A673 (cell line): ENCODE measurements around the gene THADA. TPM values are rescaled to one million over a fixed set of nuclear protein-coding genes. Genes with fewer than 3 reads are reported as not detected.

Source experiments
- BruUV-seq: library from RNA; stranded (reverse); fragments of 400-500 nt; replicated peaks from 2 replicates; lab custom pipeline; 2021; lab: Mats Ljungman, UMichigan
- CTCF ChIA-PET: fragments of 300-600 bp; sonication (Branson Sonifier 250); formaldehyde crosslinking; loops from one replicate; lab custom pipeline; 2022; ENCODE audit warnings: antibody characterized with exemption; lab: Charles Lee
- POLR2A ChIA-PET: fragments of 300-600 bp; sonication (Branson Sonifier 250); formaldehyde crosslinking; loops from one replicate; lab custom pipeline; 2022; ENCODE audit warnings: antibody characterized with exemption; ENCODE audit not compliant: low non-redundant PET; lab: Charles Lee
- DNase-seq: peaks from one replicate; pipeline ENCODE4 v3.0.0-alpha.2; 2015; ENCODE audit warnings: low spot score
- H3K27ac ChIP-seq: fragments of 200-600 bp; sonication (generic); 2 replicates; pipeline ENCODE4 v1.5.1; 2016; ENCODE audit warnings: mixed run types, low read depth, mild to moderate bottlenecking, mixed read lengths, antibody characterized with exemption, low read length; ENCODE audit not compliant: poor library complexity, severe bottlenecking
- H3K27me3 ChIP-seq: fragments of 200-600 bp; sonication (generic); replicated peaks from 2 replicates; pipeline ENCODE4 v1.6.1; 2017; ENCODE audit warnings: mixed run types, low read depth, mild to moderate bottlenecking, mixed read lengths, antibody characterized with exemption, low read length; ENCODE audit not compliant: insufficient read depth, poor library complexity
- H3K36me3 ChIP-seq: fragments of 200-600 bp; sonication (generic); 2 replicates; pipeline ENCODE4 v1.6.1; 2016; ENCODE audit warnings: mixed run types, mild to moderate bottlenecking, mixed read lengths, antibody characterized with exemption, low read length; ENCODE audit not compliant: insufficient read depth, poor library complexity, severe bottlenecking
- H3K4me1 ChIP-seq: fragments of 200-600 bp; sonication (generic); 2 replicates; pipeline ENCODE4 v1.6.1; 2017; ENCODE audit warnings: mixed run types, mild to moderate bottlenecking, mixed read lengths, antibody characterized with exemption, low read length; ENCODE audit not compliant: insufficient read depth, poor library complexity, severe bottlenecking
- H3K4me3 ChIP-seq: fragments of 200-600 bp; sonication (generic); 2 replicates; pipeline ENCODE4 v1.5.1; 2016; ENCODE audit warnings: low read depth, mixed run types, mild to moderate bottlenecking, mixed read lengths, low read length; ENCODE audit not compliant: poor library complexity, severe bottlenecking
- H3K9me3 ChIP-seq: fragments of 200-600 bp; sonication (generic); 2 replicates; pipeline ENCODE4 v1.6.1; 2016; ENCODE audit warnings: mixed run types, low read depth, mild to moderate bottlenecking, mixed read lengths, antibody characterized with exemption, low read length; ENCODE audit not compliant: poor library complexity, severe bottlenecking
- EZH2 ChIP-seq: fragments of 200-600 bp; sonication (generic); IDR thresholded peaks from 2 replicates; pipeline ENCODE4 v1.6.1; 2017; ENCODE audit warnings: borderline replicate concordance, low read depth, mild to moderate bottlenecking, mixed read lengths, antibody characterized with exemption, low read length; ENCODE audit not compliant: poor library complexity, severe bottlenecking
- intact Hi-C: fragments of 100-400 bp; cut with micrococcal nuclease; formaldehyde crosslinking; loops from one replicate; pipeline ENCODE4 v1.10.0; 2022; ENCODE audit not compliant: unreplicated experiment
- total RNA-seq: library from RNA; stranded (reverse); gene quantifications from 2 replicates; pipeline ENCODE4 v1.2.3, GENCODE V29; 2021
- TF ChIP-seq, protein P1 (sequence below): fragments of 300-800, 200-600 bp; sonication (generic); conservative IDR thresholded peaks from 2 replicates; pipeline ENCODE4 v1.5.1; 2017; ENCODE audit warnings: low read depth, mild to moderate bottlenecking, antibody characterized with exemption, low read length, moderate library complexity, mixed read lengths

THADA gene
- total RNA-seq, 1 experiment from 2014 or later = 39.7 TPM

DNA sequence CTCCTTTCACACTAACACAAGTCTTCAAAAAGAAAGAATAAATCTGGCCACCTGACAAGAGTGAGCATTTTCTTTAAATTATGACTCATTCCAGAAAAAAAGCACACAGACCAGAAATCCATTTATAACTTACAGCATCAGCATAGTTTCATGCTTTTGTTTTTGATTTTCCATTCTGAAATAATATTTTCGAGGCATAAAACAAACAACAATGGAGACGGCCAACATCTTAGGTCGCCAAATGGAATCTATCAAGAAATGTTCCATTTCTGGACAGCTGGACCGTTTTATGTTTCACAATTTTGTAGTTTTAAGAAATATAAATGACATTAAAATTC is 204.0 kb downstream of the THADA start:
- no peak for DNase-seq
- TF ChIP-seq, protein P1, sequence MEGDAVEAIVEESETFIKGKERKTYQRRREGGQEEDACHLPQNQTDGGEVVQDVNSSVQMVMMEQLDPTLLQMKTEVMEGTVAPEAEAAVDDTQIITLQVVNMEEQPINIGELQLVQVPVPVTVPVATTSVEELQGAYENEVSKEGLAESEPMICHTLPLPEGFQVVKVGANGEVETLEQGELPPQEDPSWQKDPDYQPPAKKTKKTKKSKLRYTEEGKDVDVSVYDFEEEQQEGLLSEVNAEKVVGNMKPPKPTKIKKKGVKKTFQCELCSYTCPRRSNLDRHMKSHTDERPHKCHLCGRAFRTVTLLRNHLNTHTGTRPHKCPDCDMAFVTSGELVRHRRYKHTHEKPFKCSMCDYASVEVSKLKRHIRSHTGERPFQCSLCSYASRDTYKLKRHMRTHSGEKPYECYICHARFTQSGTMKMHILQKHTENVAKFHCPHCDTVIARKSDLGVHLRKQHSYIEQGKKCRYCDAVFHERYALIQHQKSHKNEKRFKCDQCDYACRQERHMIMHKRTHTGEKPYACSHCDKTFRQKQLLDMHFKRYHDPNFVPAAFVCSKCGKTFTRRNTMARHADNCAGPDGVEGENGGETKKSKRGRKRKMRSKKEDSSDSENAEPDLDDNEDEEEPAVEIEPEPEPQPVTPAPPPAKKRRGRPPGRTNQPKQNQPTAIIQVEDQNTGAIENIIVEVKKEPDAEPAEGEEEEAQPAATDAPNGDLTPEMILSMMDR = no peak
- TF ChIP-seq EZH2 = no peak
- Histone ChIP-seq H3K4me1 (no peaks in the 10 kb centered on the region), H3K9me3 (no peaks in the 10 kb centered on the region), H3K4me3 (no peak overlapping the region), H3K36me3 (no peaks in the 10 kb centered on the region), H3K27me3 (no peaks in the 10 kb centered on the region), H3K27ac (no peak overlapping the region)
- ChIA-PET POLR2A (no interaction called here), CTCF (no interaction called here)
- intact Hi-C loops = no loop called here
- BruUV-seq = no TSS peak

- Histone ChIP-seq H3K9me3 (no peaks in the 10 kb centered on the region), H3K36me3 (no peaks in the 10 kb centered on the region), H3K27me3 (no peaks in the 10 kb centered on the region), H3K4me1 (no peaks in the 10 kb centered on the region), H3K27ac (no peak overlapping the region), H3K4me3 (no peak overlapping the region)
- TF ChIP-seq, protein P1 = no peak
- no peak for TF ChIP-seq EZH2
- CTCF ChIA-PET = no interaction called here
- no TSS peak for BruUV-seq
- intact Hi-C loops = no loop called here
- POLR2A ChIA-PET = no interaction called here
- DNase-seq = no peak
Measured at GRCh38 chr2:43391201-43391877, 204.5 kb downstream of the THADA start.

- intact Hi-C loops = no loop called here
- Histone ChIP-seq H3K4me1 (no peaks in the 10 kb centered on the region), H3K36me3 (no peaks in the 10 kb centered on the region), H3K27ac (no peak overlapping the region), H3K4me3 (no peak overlapping the region), H3K27me3 (no peaks in the 10 kb centered on the region), H3K9me3 (no peaks in the 10 kb centered on the region)
- ChIA-PET POLR2A (no interaction called here), CTCF (no interaction called here)
- BruUV-seq = no TSS peak
- DNase-seq = no peak
- TF ChIP-seq, protein P1 = no peak
- TF ChIP-seq EZH2 = no peak
Measured at GRCh38 chr2:43389581-43390466, 206.0 kb downstream of the THADA start.
